NCI-H82 treated with DMSO at 0.1 percent for 48 hours (cell line): ENCODE results near the gene ATG10.
A peak's percentile ranks its signal among the peaks of the same experiment; 100 is the strongest.
"Not testable (repeated sequence)": the region's sequence is repeated elsewhere in the genome, so short reads cannot be mapped to it uniquely, and the experiment has no call there.

Source experiments
- DNase-seq: peaks from one replicate; lab custom pipeline; 2025; ENCODE audit not compliant: unreplicated experiment; lab: John Stamatoyannopoulos, UW

ATG10 gene

GRCh38 chr5:82050955-82051354, 79.1 kb downstream of the ATG10 start:
- DNase-seq, result no peak

- DNase-seq, result no peak
These were observed 82.3 kb downstream of the ATG10 start for GRCh38 chr5:82054004-82054710.

- no peak for DNase-seq
These were observed 85.2 kb downstream of the ATG10 start for GRCh38 chr5:82057051-82057450.

- no peak for DNase-seq
These were observed 86.9 kb downstream of the ATG10 start for GRCh38 chr5:82058710-82059109.

- no peak for DNase-seq
These were observed 95.0 kb downstream of the ATG10 start for GRCh38 chr5:82066791-82067190.

GRCh38 chr5:82068042-82068441, 96.2 kb downstream of the ATG10 start:
- not testable (repeated sequence) for DNase-seq

- no peak for DNase-seq
These were observed 96.9 kb downstream of the ATG10 start for GRCh38 chr5:82068723-82069122.

GRCh38 chr5:82072138-82072537, 100.3 kb downstream of the ATG10 start:
- no peak for DNase-seq

GRCh38 chr5:82073179-82073578, 101.4 kb downstream of the ATG10 start:
- peak; percentile 25 for DNase-seq

- DNase-seq, result no peak
These were observed 103.1 kb downstream of the ATG10 start for GRCh38 chr5:82074950-82075349.

GRCh38 chr5:82077496-82077895, 105.7 kb downstream of the ATG10 start:
- DNase-seq, result no peak

- no peak for DNase-seq
These were observed 119.8 kb downstream of the ATG10 start for GRCh38 chr5:82091617-82092016.

GRCh38 chr5:82095536-82095935, 123.7 kb downstream of the ATG10 start:
- DNase-seq, result no peak

- DNase-seq, result no peak
These were observed 124.4 kb downstream of the ATG10 start for GRCh38 chr5:82096249-82096648.

- DNase-seq, result no peak
These were observed 128.7 kb downstream of the ATG10 start for GRCh38 chr5:82100303-82101077.

GRCh38 chr5:82104872-82105271, 133.0 kb downstream of the ATG10 start:
- DNase-seq, result no peak

- DNase-seq, result no peak
These were observed 133.6 kb downstream of the ATG10 start for GRCh38 chr5:82105457-82105856.

- no peak for DNase-seq
These were observed 134.4 kb downstream of the ATG10 start for GRCh38 chr5:82106207-82106606.

- DNase-seq, result no peak
These were observed 134.9 kb downstream of the ATG10 start for GRCh38 chr5:82106756-82107155.

GRCh38 chr5:82107267-82107666, 135.4 kb downstream of the ATG10 start:
- peak; percentile 6 for DNase-seq

GRCh38 chr5:82109013-82109412, 137.2 kb downstream of the ATG10 start:
- DNase-seq, result no peak

GRCh38 chr5:82109915-82110314, 138.1 kb downstream of the ATG10 start:
- not testable (repeated sequence) for DNase-seq
